Natural killer cell treated with Interleukin-12 subunit alpha and Interleukin-12 subunit beta and Interleukin-15 and Interleukin-18, amount 100 ng/mL, for 72 hours (primary cell): ENCODE results near the gene ZNF662. TPM values are rescaled to one million over a fixed set of nuclear protein-coding genes. Genes with fewer than 3 reads are reported as not detected.

Experiments
- ATAC-seq, 2 donors: fragments of 150-1000 bp; cut with Tn5 transposase in 1 of 2; sonication (Bioruptor Pico), chemical (Tn5 transposase) in 1 of 2; 2 replicates each; pipeline ENCODE4 v1.10.0; 2021
- DNase-seq: peaks from one replicate; pipeline ENCODE4 v3.0.0; 2022; ENCODE audit warnings: low spot score
- H3K27ac Mint-ChIP-seq, 2 donors: 1 replicate in 1 of 2; 2 replicates in 1 of 2; pipeline ENCODE4 v1.8.0; 2022; ENCODE audit warnings: mixed read lengths in 2 of 2, mild to moderate bottlenecking in 1 of 2, moderate library complexity in 1 of 2
- H3K27me3 Mint-ChIP-seq, 2 donors: 1 replicate in 1 of 2; 2 replicates in 1 of 2; pipeline ENCODE4 v1.8.0; 2022; ENCODE audit warnings: mixed read lengths in 2 of 2
- H3K36me3 Mint-ChIP-seq: one replicate; pipeline ENCODE4 v1.8.0; 2022; ENCODE audit warnings: mixed read lengths
- H3K4me1 Mint-ChIP-seq, 2 donors: 1 replicate in 1 of 2; 2 replicates in 1 of 2; pipeline ENCODE4 v1.8.0; 2022; ENCODE audit warnings: low read depth in 2 of 2, mixed read lengths in 2 of 2, mild to moderate bottlenecking in 1 of 2
- H3K4me3 Mint-ChIP-seq: one replicate; pipeline ENCODE4 v1.8.0; 2022; ENCODE audit warnings: mixed read lengths
- H3K9me3 Mint-ChIP-seq: 2 replicates; pipeline ENCODE4 v1.8.0; 2022; ENCODE audit warnings: mixed read lengths
- total RNA-seq, 2 donors: library from RNA; stranded (reverse); gene quantifications; one replicate each; pipeline ENCODE4 v1.2.3, GENCODE V29; 2022

Gene ZNF662
- total RNA-seq, 2 donors from 2014 or later, result 0.36 to 0.42 TPM

GRCh38 chr3:42935472-42935871 is 29.5 kb downstream of the ZNF662 start:
- Mint-ChIP-seq H3K4me1 (peaks cover 5 to 7% of the 10 kb centered on the region in 2 donors), H3K27me3 (peaks cover 11 to 14% of the 10 kb centered on the region in 2 donors), H3K27ac (no peak overlapping the region), H3K36me3 (no peaks in the 10 kb centered on the region), H3K9me3 (no peaks in the 10 kb centered on the region), H3K4me3 (no peak overlapping the region)
- no peak for ATAC-seq
- no peak for DNase-seq

GRCh38 chr3:42936157-42936981 is 30.4 kb downstream of the ZNF662 start:
- peaks cover 5 to 7% of the 10 kb centered on the region in 2 donors for H3K4me1 Mint-ChIP-seq
- H3K9me3 Mint-ChIP-seq, result no peaks in the 10 kb centered on the region
- no peak overlapping the region for H3K27ac Mint-ChIP-seq
- no peak overlapping the region for H3K4me3 Mint-ChIP-seq
- peaks cover 11 to 12% of the 10 kb centered on the region in 2 donors for H3K27me3 Mint-ChIP-seq
- no peaks in the 10 kb centered on the region for H3K36me3 Mint-ChIP-seq
- DNase-seq (no peak), ATAC-seq (no peak)

GRCh38 chr3:42937334-42937733 is 31.4 kb downstream of the ZNF662 start:
- H3K27me3 Mint-ChIP-seq, result peaks cover 11 to 15% of the 10 kb centered on the region in 2 donors
- H3K9me3 Mint-ChIP-seq, result no peaks in the 10 kb centered on the region
- DNase-seq (no peak), ATAC-seq (no peak)
- no peak overlapping the region for H3K27ac Mint-ChIP-seq
- H3K36me3 Mint-ChIP-seq, result no peaks in the 10 kb centered on the region
- peaks cover 5 to 7% of the 10 kb centered on the region in 2 donors for H3K4me1 Mint-ChIP-seq
- no peak overlapping the region for H3K4me3 Mint-ChIP-seq

- no peaks in the 10 kb centered on the region for H3K36me3 Mint-ChIP-seq
- ATAC-seq (no peak), DNase-seq (no peak)
- H3K27ac Mint-ChIP-seq, result no peak overlapping the region
- no peak overlapping the region for H3K4me3 Mint-ChIP-seq
- H3K4me1 Mint-ChIP-seq, result peaks cover 0 to 5% of the 10 kb centered on the region in 2 donors
- H3K9me3 Mint-ChIP-seq, result no peaks in the 10 kb centered on the region
- peaks cover 9 to 11% of the 10 kb centered on the region in 2 donors for H3K27me3 Mint-ChIP-seq
These were observed 36.8 kb downstream of the ZNF662 start for GRCh38 chr3:42942693-42943092.

- Mint-ChIP-seq H3K27me3 (peaks cover 9% of the 10 kb centered on the region in 2 donors), H3K4me3 (peak overlapping the region; percentile 54), H3K4me1 (peaks cover 0 to 5% of the 10 kb centered on the region in 2 donors), H3K27ac (no peak overlapping the region), H3K36me3 (no peaks in the 10 kb centered on the region), H3K9me3 (no peaks in the 10 kb centered on the region)
- peak in 1 of 2 donors; percentile 82 for ATAC-seq
- no peak for DNase-seq
These were observed 40.1 kb downstream of the ZNF662 start for GRCh38 chr3:42946050-42946449.

GRCh38 chr3:42957573-42957972 is 51.6 kb downstream of the ZNF662 start:
- H3K27ac Mint-ChIP-seq, result no peak overlapping the region
- no peak overlapping the region for H3K4me3 Mint-ChIP-seq
- DNase-seq (no peak), ATAC-seq (no peak)
- no peaks in the 10 kb centered on the region for H3K36me3 Mint-ChIP-seq
- H3K9me3 Mint-ChIP-seq, result no peaks in the 10 kb centered on the region
- peaks cover 2 to 5% of the 10 kb centered on the region in 2 donors for H3K4me1 Mint-ChIP-seq
- peaks cover 15 to 18% of the 10 kb centered on the region in 2 donors for H3K27me3 Mint-ChIP-seq

GRCh38 chr3:42960282-42960681 is 54.3 kb downstream of the ZNF662 start:
- DNase-seq (no peak), ATAC-seq (no peak)
- no peaks in the 10 kb centered on the region for H3K36me3 Mint-ChIP-seq
- no peaks in the 10 kb centered on the region for H3K9me3 Mint-ChIP-seq
- H3K27ac Mint-ChIP-seq, result no peak overlapping the region
- H3K4me3 Mint-ChIP-seq, result no peak overlapping the region
- H3K4me1 Mint-ChIP-seq, result peaks cover 2 to 5% of the 10 kb centered on the region in 2 donors
- peaks cover 15 to 18% of the 10 kb centered on the region in 2 donors for H3K27me3 Mint-ChIP-seq

GRCh38 chr3:42960786-42961185 is 54.8 kb downstream of the ZNF662 start:
- peaks cover 15 to 18% of the 10 kb centered on the region in 2 donors for H3K27me3 Mint-ChIP-seq
- no peaks in the 10 kb centered on the region for H3K9me3 Mint-ChIP-seq
- peaks cover 2 to 5% of the 10 kb centered on the region in 2 donors for H3K4me1 Mint-ChIP-seq

GRCh38 chr3:42961633-42962032 is 55.7 kb downstream of the ZNF662 start:
- DNase-seq, result no peak
- H3K4me1 Mint-ChIP-seq, result peaks cover 2 to 5% of the 10 kb centered on the region in 2 donors
- peaks cover 15 to 18% of the 10 kb centered on the region in 2 donors for H3K27me3 Mint-ChIP-seq
- no peaks in the 10 kb centered on the region for H3K36me3 Mint-ChIP-seq
- ATAC-seq, result no peak
- no peak overlapping the region for H3K27ac Mint-ChIP-seq
- H3K9me3 Mint-ChIP-seq, result no peaks in the 10 kb centered on the region
- no peak overlapping the region for H3K4me3 Mint-ChIP-seq

More at GRCh38 chr3:42960786-42961185, 54.8 kb downstream of the ZNF662 start:
- Mint-ChIP-seq H3K36me3 (no peaks in the 10 kb centered on the region), H3K4me3 (no peak overlapping the region), H3K27ac (no peak overlapping the region)
- DNase-seq (no peak), ATAC-seq (no peak)

GRCh38 chr3:42963269-42963668 is 57.3 kb downstream of the ZNF662 start:
- no peaks in the 10 kb centered on the region for H3K36me3 Mint-ChIP-seq
- H3K9me3 Mint-ChIP-seq, result no peaks in the 10 kb centered on the region
- ATAC-seq, result no peak
- DNase-seq, result no peak
- peaks cover 17 to 18% of the 10 kb centered on the region in 2 donors for H3K27me3 Mint-ChIP-seq
- H3K4me3 Mint-ChIP-seq, result no peak overlapping the region
- H3K27ac Mint-ChIP-seq, result no peak overlapping the region
- H3K4me1 Mint-ChIP-seq, result peaks cover 2 to 5% of the 10 kb centered on the region in 2 donors

- Mint-ChIP-seq H3K4me1 (peaks cover 2 to 5% of the 10 kb centered on the region in 2 donors), H3K36me3 (no peaks in the 10 kb centered on the region), H3K9me3 (no peaks in the 10 kb centered on the region), H3K27ac (no peak overlapping the region), H3K4me3 (no peak overlapping the region), H3K27me3 (peaks cover 12 to 18% of the 10 kb centered on the region in 2 donors)
- no peak for DNase-seq
- ATAC-seq, result no peak
These were observed 58.3 kb downstream of the ZNF662 start for GRCh38 chr3:42964266-42964665.

Other genes starting within 250 kb of the ZNF662 start
- gene KLHL40, start 220.6 kb upstream of the ZNF662 start, total RNA-seq, result not detected
- gene HHATL, start 203.3 kb upstream of the ZNF662 start, total RNA-seq, result not detected
- gene CCDC13, start 132.9 kb upstream of the ZNF662 start, total RNA-seq, result 1 to 10 TPM; 1.0 to 1.2 TPM
- 10 to 100 TPM; 60.0 to 78.4 TPM for gene HIGD1A, start 101.7 kb upstream of the ZNF662 start, total RNA-seq
- 10 to 100 TPM in 1 of 2 donors, 1 to 10 TPM in 1; 2.3 to 11.5 TPM for gene ACKR2, start 96.7 kb upstream of the ZNF662 start, total RNA-seq
- gene CYP8B1, start 30.3 kb upstream of the ZNF662 start, total RNA-seq, result under 1 TPM in 1 of 2 donors, not detected in 1; 0.14 TPM
- gene GASK1A, start 73.2 kb downstream of the ZNF662 start, total RNA-seq, result under 1 TPM in 1 of 2 donors, not detected in 1; 0.29 TPM
- 1 to 10 TPM; 6.2 to 7.4 TPM for gene POMGNT2, start 199.9 kb downstream of the ZNF662 start, total RNA-seq